Sigmoid colon (tissue), 4 donors: ENCODE results near the gene SARM1.

ENCODE experiments used
- CTCF ChIP-seq, 4 experiments: fragments of 450-650 bp in 3 of 4; fragments of 200-600 bp in 1 of 4; IDR thresholded peaks; one replicate each; pipeline ENCODE4 v1.5.1; 2016 to 2019; ENCODE audit warnings: antibody characterized with exemption in 4 of 4, mild to moderate bottlenecking in 3 of 4, moderate library complexity in 2 of 4
- POLR2A ChIP-seq, 2 donors: fragments of 450-650 bp; IDR thresholded peaks; one replicate each; pipeline ENCODE4 v1.6.1; 2016; ENCODE audit warnings: antibody characterized with exemption in 2 of 2, mild to moderate bottlenecking in 2 of 2, moderate library complexity in 2 of 2
- POLR2AphosphoS5 ChIP-seq, 4 donors: sonication (generic); formaldehyde crosslinking; IDR thresholded peaks; one replicate each; pipeline ENCODE4 v1.6.1; 2017; ENCODE audit warnings: antibody characterized with exemption in 4 of 4

- TF ChIP-seq CTCF (IDR thresholded peaks at IDR 0.05) = no peak
- TF ChIP-seq POLR2AphosphoS5 (IDR thresholded peaks at IDR 0.05) = no peak
- no peak for TF ChIP-seq POLR2A (IDR thresholded peaks at IDR 0.05)
These were observed 27.5 kb upstream of the SARM1 start for GRCh38 chr17:28344011-28344410.
